SH-SY5Y (cell line): ENCODE measurements around the gene TMEM87B.

Source experiments
- GATA2 ChIP-seq: IDR thresholded peaks from 2 replicates; pipeline ENCODE4 v1.6.1; 2011; ENCODE audit warnings: mild to moderate bottlenecking, low read depth, low read length
- GATA3 ChIP-seq: IDR thresholded peaks from 2 replicates; pipeline ENCODE4 v1.6.1; 2011; ENCODE audit warnings: low read depth, mild to moderate bottlenecking, low read length, moderate library complexity

- no peak for TF ChIP-seq GATA3
- no peak for TF ChIP-seq GATA2
Measured at GRCh38 chr2:112140205-112140802, 85.2 kb downstream of the TMEM87B start.
